ENCODE measurements around the gene COL4A2.

- TF ChIP-seq CTCF (IDR thresholded peaks at IDR 0.05) (no peak), POLR2AphosphoS5 (IDR thresholded peaks at IDR 0.05) (no peak)
These were observed 186.5 kb downstream of the COL4A2 start for GRCh38 chr13:110493613-110494012.

Data from esophagus muscularis mucosa (tissue), 3 donors.